Stimulated activated CD8-positive, alpha-beta memory T cell treated with anti-CD3 and anti-CD28 coated beads, Interleukin-12 subunit alpha, Interleukin-12 subunit beta, amount 100 ng/mL, for 24 hours (primary cell): ENCODE results near the gene IQCH.
"Not testable (repeated sequence)": the region's sequence is repeated elsewhere in the genome, so short reads cannot be mapped to it uniquely, and the experiment has no call there.

Source experiments
- DNase-seq: peaks from one replicate; pipeline ENCODE4 v3.0.0-alpha.2; 2020; ENCODE audit errors: extremely low read depth

Gene IQCH

DNA sequence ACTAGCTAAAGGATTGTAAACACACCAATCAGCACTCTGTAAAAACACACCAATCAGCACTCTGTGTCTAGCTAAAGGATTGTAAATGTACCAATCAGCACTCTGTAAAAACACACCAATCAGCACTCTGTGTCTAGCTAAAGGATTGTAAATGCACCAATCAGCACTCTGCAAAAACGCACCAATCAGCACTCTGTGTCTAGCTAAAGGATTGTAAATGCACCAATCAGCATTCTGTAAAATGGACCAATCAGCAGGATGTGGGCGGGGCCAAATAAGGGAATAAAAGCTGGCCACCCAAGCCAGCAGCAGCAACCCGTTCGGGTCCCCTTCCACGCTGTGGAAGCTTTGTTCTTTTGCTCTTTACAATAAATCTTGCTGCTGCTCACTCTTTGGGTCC is 8.0 kb upstream of the IQCH start:
- not testable (repeated sequence) for DNase-seq

- DNase-seq: no peak
These were observed 6.5 kb upstream of the IQCH start for GRCh38 chr15:67248011-67248505.

DNA sequence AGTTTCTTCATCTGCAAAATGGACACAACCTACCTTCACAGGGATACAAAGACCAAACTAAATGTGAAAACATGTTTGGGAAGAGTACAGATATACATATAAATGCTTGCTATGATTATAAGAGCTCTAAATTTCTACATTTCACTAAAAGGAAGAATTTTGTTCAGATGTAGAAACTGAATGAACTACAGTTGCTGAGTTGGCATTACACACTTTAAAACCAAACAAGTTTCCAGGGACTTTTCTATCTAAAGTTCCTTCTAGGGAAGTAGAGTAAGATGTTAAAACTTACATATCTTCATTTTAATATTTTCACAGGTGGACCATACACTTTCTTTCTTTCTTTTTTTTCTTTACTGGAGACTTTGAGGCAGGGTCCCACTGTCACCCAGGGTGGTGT is 4.8 kb upstream of the IQCH start:
- no peak for DNase-seq

- no peak for DNase-seq
These were observed 3.3 kb upstream of the IQCH start for GRCh38 chr15:67251318-67251717.

- DNase-seq: no peak
These were observed 1.5 kb upstream of the IQCH start for GRCh38 chr15:67253101-67253500.

GRCh38 chr15:67253549-67254237 is 893 bp upstream of the IQCH start:
- no peak for DNase-seq

GRCh38 chr15:67256051-67256450 is 1.5 kb downstream of the IQCH start:
- no peak for DNase-seq

DNA sequence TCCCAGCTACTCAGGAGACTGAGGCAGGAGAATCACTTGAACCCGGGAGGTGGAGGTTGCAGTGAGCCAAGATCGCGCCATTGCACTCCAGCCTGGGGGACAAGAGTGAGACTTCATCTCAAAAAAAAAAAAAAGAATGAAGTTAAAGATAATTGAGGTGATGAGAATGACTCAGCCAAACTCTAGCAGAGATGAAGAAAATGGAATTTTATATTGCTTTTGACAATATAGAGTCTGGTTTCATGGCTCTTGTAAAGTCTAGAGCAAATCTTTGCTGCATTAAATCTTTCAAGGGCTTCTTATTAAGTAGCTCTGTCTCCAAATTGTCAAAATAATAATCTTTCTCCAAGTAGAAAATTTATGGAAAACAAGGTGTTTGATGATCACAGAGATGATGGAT is 3.8 kb downstream of the IQCH start:
- not testable (repeated sequence) for DNase-seq

- no peak for DNase-seq
These were observed 4.8 kb downstream of the IQCH start for GRCh38 chr15:67259379-67259778.

- no peak for DNase-seq
These were observed 5.2 kb downstream of the IQCH start for GRCh38 chr15:67259806-67260205.

- no peak for DNase-seq
These were observed 12.3 kb downstream of the IQCH start for GRCh38 chr15:67266870-67267269.

DNA sequence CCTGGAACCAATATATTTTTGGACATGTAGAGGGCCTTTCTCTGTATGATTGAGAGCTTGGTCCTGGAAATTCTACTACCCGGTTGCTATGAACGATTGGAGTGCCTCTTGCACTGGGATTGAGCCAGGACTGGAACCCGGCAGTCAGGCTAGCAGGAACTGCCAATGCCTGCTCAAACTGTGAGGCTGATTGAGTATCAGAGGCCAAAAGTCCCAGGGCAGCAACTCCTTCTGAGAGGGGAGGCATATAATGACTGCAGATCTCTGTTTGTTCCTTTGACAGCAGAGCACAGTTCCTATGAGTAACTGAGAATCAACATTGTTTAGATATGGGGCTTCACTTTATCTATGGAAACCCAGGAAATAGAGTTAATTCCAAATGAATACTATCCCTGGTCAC is 12.9 kb downstream of the IQCH start:
- DNase-seq: no peak

GRCh38 chr15:67267951-67268941 is 13.7 kb downstream of the IQCH start:
- DNase-seq: no peak

DNA sequence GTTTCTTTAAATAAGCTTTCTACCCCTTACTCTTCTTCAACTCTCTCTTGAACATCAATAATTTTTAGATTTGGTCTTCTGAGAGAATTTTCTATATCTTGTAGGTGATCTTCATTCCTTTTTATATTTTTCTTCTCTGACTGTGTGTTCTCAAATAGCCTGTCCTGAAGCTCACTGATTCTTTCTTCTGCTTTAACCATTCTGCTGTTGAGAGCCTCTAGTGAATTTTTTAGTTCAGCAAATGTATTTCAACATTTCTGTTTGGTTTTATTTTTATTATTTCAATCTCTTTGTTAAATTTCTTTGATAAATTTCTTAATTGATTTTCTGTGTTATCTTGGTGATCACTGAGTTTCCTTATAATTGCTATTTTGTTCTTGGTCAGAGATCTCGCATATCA is 19.6 kb downstream of the IQCH start:
- no peak for DNase-seq

DNA sequence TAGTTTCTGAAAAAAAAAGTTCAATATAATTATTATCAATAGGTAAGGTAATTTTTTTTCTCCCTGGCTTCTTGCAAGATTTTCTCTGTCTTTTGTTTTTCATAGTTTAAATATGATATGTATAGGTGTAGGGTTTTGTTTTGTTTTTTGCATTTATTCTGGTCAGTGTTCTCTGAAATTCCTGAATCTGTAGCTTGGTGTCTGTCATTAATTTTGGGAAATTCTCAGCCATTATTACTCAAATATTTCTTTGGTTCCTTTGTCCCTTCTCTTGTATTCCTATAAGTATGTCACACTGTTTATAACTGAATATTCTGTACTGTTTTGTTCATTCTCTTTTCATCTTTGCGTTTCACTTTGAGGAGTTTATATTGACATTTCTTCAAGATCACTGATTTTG is 22.1 kb downstream of the IQCH start:
- no peak for DNase-seq

GRCh38 chr15:67280217-67280616 is 25.6 kb downstream of the IQCH start:
- DNase-seq: no peak

- DNase-seq: no peak
These were observed 27.1 kb downstream of the IQCH start for GRCh38 chr15:67281714-67282113.

GRCh38 chr15:67285625-67286024 is 31.0 kb downstream of the IQCH start:
- DNase-seq: not testable (repeated sequence)

DNA sequence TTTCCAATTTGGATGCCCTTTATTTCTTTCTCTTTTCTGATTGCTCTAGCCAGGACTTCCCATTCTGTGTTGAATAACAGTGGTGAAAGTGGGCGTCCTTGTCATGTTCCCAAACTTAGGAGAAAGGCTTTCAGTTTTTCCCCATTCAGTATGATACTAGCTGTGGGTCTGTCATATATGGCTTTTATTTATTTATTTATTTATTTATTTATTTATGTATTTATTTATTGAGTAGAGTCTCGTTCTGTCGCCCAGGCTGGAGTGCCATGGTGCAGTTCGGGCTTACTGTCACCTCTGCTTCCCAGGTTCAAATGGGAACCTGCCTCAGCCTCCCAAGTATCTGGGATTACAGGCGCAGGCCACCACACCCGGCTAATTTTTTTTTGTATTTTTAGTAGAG is 31.8 kb downstream of the IQCH start:
- DNase-seq: not testable (repeated sequence)

DNA sequence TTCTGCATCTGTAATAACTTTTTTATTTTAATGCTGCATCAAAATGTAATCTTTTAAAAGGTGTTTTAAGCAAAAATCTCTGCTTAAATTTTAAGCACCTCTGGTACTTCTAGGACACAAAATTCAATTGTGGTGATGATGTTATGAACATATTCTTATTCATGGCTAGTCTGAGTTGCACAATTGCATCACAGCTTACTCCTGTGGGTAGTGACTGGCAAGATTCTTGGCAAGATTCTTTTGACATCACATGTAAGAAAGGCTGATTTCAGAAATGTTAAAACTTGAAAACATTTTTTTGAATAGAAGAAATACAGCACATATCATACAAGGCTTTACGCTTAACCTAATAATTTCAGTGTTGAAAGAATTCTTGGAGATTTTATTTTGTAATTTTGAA is 35.7 kb downstream of the IQCH start:
- no peak for DNase-seq

DNA sequence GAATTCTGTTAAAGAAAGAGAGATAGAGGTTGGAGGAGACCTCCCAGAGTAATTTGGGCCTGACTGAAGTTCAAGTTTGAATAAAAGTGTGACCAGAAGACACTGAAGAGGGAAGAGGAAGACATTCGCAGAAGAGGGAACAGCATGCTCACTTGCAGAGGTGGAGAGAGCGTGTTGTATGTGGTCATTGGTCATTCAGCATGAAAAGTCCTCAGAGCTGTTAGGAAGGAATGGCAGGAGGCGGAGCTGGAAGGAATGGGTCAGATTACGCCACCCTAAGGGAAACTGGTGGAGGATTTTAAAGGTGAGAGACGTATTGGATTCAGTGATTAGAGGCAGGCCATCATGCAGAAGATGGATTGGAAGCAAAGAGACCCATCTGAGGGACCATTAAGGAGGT is 41.6 kb downstream of the IQCH start:
- DNase-seq: no peak

DNA sequence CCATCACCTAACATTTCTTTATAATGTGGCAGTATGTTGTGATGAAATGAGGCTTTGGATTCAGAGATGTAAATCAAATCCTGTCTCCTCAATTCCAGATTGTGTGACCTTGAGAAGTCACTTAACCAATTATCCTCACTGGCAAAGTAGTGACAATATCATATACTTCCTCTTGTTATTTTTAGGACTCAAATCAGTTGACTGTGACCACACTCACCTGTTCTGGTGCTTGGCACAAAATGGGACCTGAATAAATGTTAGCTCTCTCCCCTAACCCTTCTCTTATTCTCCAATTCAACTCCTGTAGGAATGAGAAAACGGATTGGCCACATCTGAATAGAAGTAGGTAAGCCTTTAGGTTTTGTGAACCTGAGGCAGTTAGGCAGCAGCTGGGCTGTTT is 42.1 kb downstream of the IQCH start:
- no peak for DNase-seq
